ENCODE results near the gene KCNJ5.

Gene KCNJ5

DNA sequence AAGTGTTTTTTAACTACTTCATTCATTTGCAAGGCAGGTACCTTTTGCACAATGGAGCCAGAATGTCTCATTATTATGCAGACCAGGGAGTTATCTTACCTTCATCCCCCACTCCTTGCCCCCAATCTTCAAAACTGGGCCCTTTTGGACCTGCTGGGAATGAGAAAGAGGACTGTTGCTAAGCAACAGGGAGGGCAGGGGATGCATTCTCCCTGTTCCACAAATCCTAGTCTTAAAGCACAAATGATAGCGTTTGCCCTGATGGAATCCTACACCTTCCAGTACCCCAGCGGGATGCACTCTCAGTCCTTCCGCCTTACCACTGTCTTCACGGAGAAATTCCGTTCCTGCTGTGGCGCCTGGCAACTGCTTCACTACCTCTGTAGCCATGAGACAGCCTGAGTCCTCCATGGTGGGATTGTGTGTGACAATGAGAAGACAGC, 20.0 kb upstream of the KCNJ5 start:
- DNase-seq (ENCODE audit: low read depth), result no peak
- TF ChIP-seq, protein P1, sequence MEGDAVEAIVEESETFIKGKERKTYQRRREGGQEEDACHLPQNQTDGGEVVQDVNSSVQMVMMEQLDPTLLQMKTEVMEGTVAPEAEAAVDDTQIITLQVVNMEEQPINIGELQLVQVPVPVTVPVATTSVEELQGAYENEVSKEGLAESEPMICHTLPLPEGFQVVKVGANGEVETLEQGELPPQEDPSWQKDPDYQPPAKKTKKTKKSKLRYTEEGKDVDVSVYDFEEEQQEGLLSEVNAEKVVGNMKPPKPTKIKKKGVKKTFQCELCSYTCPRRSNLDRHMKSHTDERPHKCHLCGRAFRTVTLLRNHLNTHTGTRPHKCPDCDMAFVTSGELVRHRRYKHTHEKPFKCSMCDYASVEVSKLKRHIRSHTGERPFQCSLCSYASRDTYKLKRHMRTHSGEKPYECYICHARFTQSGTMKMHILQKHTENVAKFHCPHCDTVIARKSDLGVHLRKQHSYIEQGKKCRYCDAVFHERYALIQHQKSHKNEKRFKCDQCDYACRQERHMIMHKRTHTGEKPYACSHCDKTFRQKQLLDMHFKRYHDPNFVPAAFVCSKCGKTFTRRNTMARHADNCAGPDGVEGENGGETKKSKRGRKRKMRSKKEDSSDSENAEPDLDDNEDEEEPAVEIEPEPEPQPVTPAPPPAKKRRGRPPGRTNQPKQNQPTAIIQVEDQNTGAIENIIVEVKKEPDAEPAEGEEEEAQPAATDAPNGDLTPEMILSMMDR (conservative IDR thresholded peaks at IDR 0.05; ENCODE audit: low read depth, low read length), result no peak
- H3K4me3 ChIP-seq (ENCODE audit: low read length), result no peak overlapping the region

DNA sequence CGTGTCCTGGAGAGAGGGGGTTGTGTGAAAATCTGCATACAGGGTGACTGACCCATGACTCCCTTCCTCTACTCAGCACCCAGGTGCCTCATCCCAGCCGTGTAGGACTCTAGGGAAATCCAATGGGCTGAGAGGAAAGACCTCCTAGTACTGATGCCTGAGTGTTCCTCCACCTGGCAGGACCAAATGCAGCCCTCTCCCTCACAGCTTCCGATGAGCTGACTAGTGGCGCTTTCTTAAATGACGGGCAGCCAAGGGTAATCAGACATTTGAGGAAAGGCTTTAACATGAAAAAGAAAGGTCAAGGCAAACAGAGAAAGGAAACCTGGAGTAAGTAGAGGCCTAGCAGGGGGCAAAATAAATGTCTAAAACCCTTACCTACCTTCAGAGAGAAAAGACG, 19.1 kb upstream of the KCNJ5 start:
- H3K4me3 ChIP-seq (ENCODE audit: low read length), result no peak overlapping the region
- TF ChIP-seq, protein P1 (conservative IDR thresholded peaks at IDR 0.05; ENCODE audit: low read depth, low read length), result no peak
- DNase-seq (ENCODE audit: low read depth), result no peak

DNA sequence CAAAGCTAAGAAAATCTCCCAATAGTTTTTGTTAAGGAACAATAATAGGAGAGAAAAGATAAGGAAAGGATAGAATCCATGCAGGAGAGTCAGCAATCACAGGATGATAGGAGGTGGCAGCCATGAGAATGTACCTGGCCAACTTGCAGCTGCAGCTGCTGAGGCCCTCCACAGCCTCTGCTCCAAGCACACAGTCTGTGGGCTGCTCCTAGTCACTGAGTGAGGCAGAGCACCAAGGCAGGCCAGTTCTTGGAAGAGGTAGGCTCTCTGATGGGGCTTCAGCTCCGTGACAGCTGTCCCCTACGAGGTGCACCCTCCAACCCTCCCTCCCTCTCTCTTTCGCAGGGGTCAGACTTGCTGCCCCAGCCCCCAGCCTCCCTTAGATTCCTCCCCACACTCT, 18.6 kb upstream of the KCNJ5 start:
- no peak for DNase-seq (ENCODE audit: low read depth)
- H3K4me3 ChIP-seq (ENCODE audit: low read length), result no peak overlapping the region
- TF ChIP-seq, protein P1 (conservative IDR thresholded peaks at IDR 0.05; ENCODE audit: low read depth, low read length), result no peak

DNA sequence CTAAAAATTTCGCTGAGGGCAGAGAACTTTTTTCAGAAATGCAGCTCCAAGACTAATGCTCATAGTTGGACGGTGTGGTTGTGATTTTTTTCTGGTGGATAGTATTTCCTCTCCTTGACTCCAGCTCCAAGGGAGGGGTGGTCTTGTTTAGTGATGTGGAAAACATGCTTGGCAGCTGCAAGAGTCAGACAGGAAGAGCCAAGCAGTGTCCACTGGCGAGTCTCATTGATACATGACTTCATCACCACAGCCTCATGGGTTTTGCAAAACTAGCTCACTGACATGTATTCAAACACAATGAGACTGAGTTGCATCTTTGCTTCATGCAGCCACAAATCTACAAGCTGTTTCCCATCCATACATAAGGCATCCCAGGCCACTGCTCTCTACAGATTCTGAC, 16.7 kb upstream of the KCNJ5 start:
- TF ChIP-seq, protein P1 (conservative IDR thresholded peaks at IDR 0.05; ENCODE audit: low read depth, low read length), result no peak
- no peak overlapping the region for H3K4me3 ChIP-seq (ENCODE audit: low read length)
- DNase-seq (ENCODE audit: low read depth), result no peak

DNA sequence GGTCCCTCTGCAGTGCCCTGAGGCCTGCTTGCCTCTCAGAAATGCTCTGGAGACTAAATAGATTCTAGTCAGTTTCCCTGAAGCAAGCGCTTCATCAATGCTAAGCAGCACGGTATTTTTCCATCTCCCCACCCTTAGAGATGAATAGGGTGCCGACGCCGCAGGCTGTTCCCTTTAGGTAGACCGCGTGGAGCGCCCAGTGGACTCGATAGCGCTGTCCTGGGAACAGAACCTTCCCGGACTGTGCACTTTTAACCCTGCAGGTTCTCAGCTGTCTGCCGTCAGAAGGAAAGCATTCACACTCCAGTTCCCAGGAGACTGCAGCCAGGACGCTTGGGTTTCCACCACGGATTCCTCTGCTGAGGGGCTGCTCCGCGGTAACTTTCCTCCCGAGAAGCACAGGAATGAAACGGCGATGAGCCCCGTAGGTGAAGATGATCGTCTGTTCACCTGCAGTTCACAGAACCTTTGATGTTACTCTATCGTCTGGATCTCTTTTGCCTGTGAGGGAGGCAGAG, 15.0 kb upstream of the KCNJ5 start:
- TF ChIP-seq, protein P1 (conservative IDR thresholded peaks at IDR 0.05; ENCODE audit: low read depth, low read length), result no peak
- H3K4me3 ChIP-seq (ENCODE audit: low read length), result no peak overlapping the region
- no peak for DNase-seq (ENCODE audit: low read depth)

DNA sequence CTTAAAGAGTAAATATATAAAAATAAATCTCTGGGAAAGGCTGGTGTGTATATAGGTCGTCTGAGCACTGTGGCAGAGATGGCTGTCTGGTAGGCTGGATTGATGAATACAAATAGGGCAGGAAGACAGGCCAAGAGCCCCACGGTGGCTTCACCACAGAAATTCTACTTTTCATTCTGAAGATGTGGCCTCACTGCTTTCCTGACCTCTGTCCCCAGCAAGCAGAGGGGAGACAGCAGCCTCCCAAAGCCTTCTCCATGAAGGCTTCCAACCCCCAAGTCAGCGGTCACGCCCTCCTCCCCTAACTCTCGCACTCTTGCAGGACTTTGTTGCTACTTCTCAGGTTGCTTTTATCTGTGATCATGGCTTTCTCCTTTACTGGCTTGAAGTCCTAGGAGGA, 13.4 kb upstream of the KCNJ5 start:
- DNase-seq (ENCODE audit: low read depth), result no peak
- TF ChIP-seq, protein P1 (conservative IDR thresholded peaks at IDR 0.05; ENCODE audit: low read depth, low read length), result no peak
- H3K4me3 ChIP-seq (ENCODE audit: low read length), result no peak overlapping the region

DNA sequence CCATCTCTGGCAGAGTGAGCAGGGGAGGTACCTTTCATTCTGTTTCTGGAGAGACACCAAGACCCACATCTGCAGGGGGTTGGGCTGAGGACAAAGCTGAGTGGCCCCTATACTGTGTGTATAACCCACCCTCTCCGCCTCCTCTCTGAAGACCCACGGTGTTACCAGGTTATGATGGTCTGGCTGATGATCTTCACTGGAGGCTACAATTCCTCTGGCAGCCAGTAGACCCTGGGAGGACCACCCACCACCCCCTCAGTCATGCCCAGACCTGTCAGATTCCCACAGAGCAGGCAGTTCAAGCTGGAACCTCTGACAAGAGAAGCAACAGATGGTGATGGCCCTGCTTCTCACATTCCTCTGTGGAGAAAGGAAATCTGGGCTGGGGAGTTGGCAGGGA, 12.7 kb upstream of the KCNJ5 start:
- TF ChIP-seq, protein P1 (conservative IDR thresholded peaks at IDR 0.05; ENCODE audit: low read depth, low read length), result no peak
- DNase-seq (ENCODE audit: low read depth), result no peak
- no peak overlapping the region for H3K4me3 ChIP-seq (ENCODE audit: low read length)
